ENCODE measurements around the gene NECAB3. TPM values are rescaled to one million over a fixed set of nuclear protein-coding genes. Genes with fewer than 3 reads are reported as not detected.

The NECAB3 gene
- total and polyA plus RNA-seq, 2 of the 13 experiments (the other 11 are each of a cell fraction or from before 2014, with no cell fraction given) = 61.5 to 65.5 TPM

GRCh38 chr20:33685328-33686099 is 11.3 kb upstream of the NECAB3 start (continued):
- TF ChIP-seq NPAS2 (CRISPR knock-in tag; IDR thresholded peaks at IDR 0.05; ENCODE audit: borderline replicate concordance) = no peak
- TF ChIP-seq TOE1 (CRISPR knock-in tag; IDR thresholded peaks at IDR 0.05) = no peak
- TF ChIP-seq ZFP37 (CRISPR knock-in tag; IDR thresholded peaks at IDR 0.05; ENCODE audit: borderline replicate concordance) = peak; percentile 68; the same call in 1 of the 2 replicates
- no peak for TF ChIP-seq GATAD2A (CRISPR knock-in tag; IDR thresholded peaks at IDR 0.05)
- peak; percentile 71 for TF ChIP-seq CAMTA2 (CRISPR knock-in tag; IDR thresholded peaks at IDR 0.05; ENCODE audit: borderline replicate concordance)
- TF ChIP-seq MED1 (CRISPR knock-in tag; IDR thresholded peaks at IDR 0.05) = peak; percentile 57
- TF ChIP-seq MBD4 (IDR thresholded peaks at IDR 0.05; ENCODE audit: borderline replicate concordance, low read length) = no peak
- TF ChIP-seq ZBTB40 (IDR thresholded peaks at IDR 0.05) = no peak
- no peak for TF ChIP-seq ZBTB40 (CRISPR knock-in tag; IDR thresholded peaks at IDR 0.05)
- no peak; the same call in 1 of the 2 replicates for TF ChIP-seq NR1H2 (CRISPR knock-in tag; IDR thresholded peaks at IDR 0.05; ENCODE audit: borderline replicate concordance, low read depth)
- TF ChIP-seq TERF1 (CRISPR knock-in tag; IDR thresholded peaks at IDR 0.05) = no peak
- 0 out of 2 replicates have a peak, but pooled peaks have one; percentile 32 for TF ChIP-seq ZNF609 (CRISPR knock-in tag; IDR thresholded peaks at IDR 0.05; ENCODE audit: borderline replicate concordance)
- no peak for TF ChIP-seq RELA (CRISPR knock-in tag; IDR thresholded peaks at IDR 0.05)
